ENCODE data around the gene OSTN.
"Not testable (repeated sequence)": the region's sequence is repeated elsewhere in the genome, so short reads cannot be mapped to it uniquely, and the experiment has no call there.

The OSTN gene

DNA sequence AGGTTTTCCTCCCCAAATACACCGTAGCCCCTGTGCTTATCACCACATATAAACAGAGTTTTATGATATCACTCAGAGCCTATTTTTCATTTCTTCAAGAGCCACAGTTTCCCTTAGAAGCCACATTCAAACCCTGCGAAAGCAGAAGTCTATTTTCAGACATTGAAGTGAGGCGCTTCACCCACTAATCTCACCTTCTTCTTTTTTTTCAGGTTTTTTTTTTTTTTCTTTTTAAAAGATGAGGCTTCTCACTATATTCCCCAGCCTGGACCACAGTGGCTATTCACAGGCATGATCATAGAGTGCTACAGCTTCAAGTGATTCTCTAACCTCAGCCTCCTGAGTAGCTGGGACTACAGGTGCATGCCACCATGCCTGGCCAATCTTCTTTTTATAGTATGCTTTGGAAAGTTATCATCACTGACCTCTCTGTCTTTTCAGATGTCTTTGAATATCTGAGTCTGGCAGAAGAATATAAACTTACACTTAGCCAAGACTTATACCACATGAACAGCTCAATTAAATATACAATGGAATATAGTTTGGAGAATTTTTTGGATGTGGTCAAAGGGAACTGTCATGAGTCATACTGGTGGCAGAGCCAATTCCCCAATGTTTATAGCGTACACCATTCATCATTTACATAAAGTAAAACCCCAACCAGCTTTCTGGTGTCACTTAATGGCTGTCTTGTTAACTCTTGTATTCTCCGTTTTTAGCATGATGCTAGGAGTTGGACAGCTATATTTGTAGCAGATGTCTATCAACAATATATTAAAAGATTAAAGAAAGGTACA is 70.4 kb downstream of the OSTN start:
- Histone ChIP-seq H3K27me3 (no peaks in the 10 kb centered on the region), H3K4me1 (peaks cover 0 to 5% (median 0%) of the 10 kb centered on the region in 10 experiments; a peak in 3 of 20 replicates), H3K4me2 (no peak overlapping the region)

DNA sequence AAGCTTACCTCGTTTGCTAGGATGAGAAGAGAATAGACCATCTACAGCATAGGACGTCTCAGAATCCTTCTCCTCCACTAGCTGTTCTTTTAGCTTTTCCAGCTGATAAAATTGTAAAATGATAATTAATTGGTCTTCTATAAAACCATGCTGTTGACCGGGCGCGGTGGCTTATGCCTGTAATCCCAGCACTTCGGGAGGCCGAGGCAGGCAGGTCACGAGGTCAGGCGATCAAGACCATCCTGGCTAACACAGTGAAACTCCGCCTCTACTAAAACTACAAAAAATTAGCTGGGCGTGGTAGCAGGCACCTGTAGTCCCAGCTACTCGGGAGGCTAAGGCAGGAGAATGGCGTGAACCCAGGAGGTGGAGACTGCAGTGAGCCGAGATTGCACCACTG is 76.2 kb downstream of the OSTN start:
- H3K4me1 ChIP-seq, H4K20me1 ChIP-seq, H3K4me2 ChIP-seq, H3K27me3 ChIP-seq, H3K27ac ChIP-seq, H3K9ac ChIP-seq, H3K4me3 ChIP-seq, H3K36me3 ChIP-seq: not testable (repeated sequence)
- peaks cover 0 to 13% (median 0%) of the 10 kb centered on the region in 11 experiments; a peak in 5 of 22 replicates for H3K9me3 ChIP-seq (replicated peaks in 1 of 11)

More for the DNA sequence above, 70.4 kb downstream of the OSTN start:
- Histone ChIP-seq H3K36me3 (no peaks in the 10 kb centered on the region), H3K9ac (no peak overlapping the region), H3K9me3 (replicated peaks in 1 of 11) (peaks cover 0 to 13% (median 0%) of the 10 kb centered on the region in 11 experiments; a peak in 7 of 22 replicates), H3K4me3 (no peak overlapping the region), H3K27ac (no peak overlapping the region), H4K20me1 (no peaks in the 10 kb centered on the region)
- no peak for TF ChIP-seq Cebpa-rat (IDR thresholded peaks at IDR 0.05)

DNA sequence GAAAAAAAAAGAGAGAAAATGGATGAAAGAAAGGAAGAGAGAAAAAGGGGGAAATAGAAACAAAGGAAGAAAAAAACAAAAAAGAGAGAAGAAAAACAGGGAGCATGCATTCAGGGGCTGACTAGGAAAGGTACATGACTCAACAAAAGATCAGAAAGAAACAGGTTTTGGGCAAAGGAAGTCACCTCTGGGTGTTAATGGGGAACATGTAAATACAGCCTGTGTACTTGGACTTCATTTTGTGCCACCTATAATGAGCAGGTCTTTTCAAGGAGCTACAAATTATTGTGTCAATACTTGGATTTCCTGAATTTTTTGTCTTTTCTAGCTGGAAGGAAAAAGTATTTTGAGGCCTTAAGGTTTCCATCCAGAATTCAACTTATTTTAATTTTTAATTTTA is 76.7 kb downstream of the OSTN start:
- Histone ChIP-seq H3K4me1 (no peaks in the 10 kb centered on the region), H3K27ac (no peak overlapping the region), H3K4me3 (no peak overlapping the region), H3K27me3 (no peaks in the 10 kb centered on the region), H3K9ac (no peak overlapping the region), H3K4me2 (no peak overlapping the region), H3K36me3 (no peaks in the 10 kb centered on the region), H3K9me3 (replicated peaks in 1 of 11) (peaks cover 0 to 9% (median 0%) of the 10 kb centered on the region in 11 experiments; a peak in 5 of 22 replicates), H4K20me1 (no peaks in the 10 kb centered on the region)
- TF ChIP-seq Cebpa-rat (IDR thresholded peaks at IDR 0.05): no peak

DNA sequence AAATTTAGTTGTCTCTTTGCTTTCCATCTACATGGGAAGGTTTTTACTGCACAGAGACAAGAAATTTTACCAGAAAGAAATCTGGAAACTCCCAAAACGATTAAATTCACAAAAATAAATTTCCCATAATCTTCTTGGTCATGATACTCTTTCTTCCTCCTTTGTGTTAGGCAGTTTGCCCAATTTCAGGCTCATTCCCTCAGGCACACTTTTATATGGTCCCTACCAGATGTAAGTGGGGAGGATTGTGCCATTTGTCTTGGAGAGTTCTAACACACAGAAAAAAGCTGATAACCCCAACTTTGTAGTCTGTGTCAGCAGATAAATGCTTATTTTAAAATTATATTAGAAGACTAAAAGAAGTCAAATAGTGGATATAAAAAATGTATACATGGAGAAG is 81.1 kb downstream of the OSTN start:
- Histone ChIP-seq H3K9ac (no peak overlapping the region), H3K27ac (no peak overlapping the region), H3K4me3 (no peak overlapping the region), H3K27me3 (no peaks in the 10 kb centered on the region), H3K36me3 (no peaks in the 10 kb centered on the region), H3K4me1 (peaks cover 0 to 7% (median 0%) of the 10 kb centered on the region in 10 experiments; a peak in 8 of 20 replicates), H3K4me2 (no peak overlapping the region), H3K9me3 (replicated peaks in 1 of 11) (no peaks in the 10 kb centered on the region; a peak in 1 of 22 replicates), H4K20me1 (no peaks in the 10 kb centered on the region)
- TF ChIP-seq Cebpa-rat (IDR thresholded peaks at IDR 0.05): no peak

DNA sequence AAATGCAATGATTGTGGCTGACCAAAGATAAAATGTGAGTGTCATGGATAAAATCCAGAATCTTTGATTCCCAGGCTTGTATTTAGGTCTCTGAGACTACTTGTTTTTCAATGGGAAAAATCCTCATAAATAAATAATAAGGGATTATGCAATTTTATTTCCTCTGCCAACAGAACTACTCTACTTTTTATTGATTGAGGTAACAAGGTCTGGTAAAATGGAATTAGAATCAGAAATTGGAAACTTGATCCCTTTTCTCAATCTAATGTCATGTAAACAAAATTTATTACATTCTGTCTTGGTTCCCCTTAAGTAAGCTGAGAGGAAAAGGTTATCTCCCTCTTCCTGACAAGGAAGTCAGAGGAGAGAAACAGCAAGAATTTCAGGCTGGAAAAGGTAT is 81.8 kb downstream of the OSTN start:
- no peaks in the 10 kb centered on the region for H3K36me3 ChIP-seq
- H3K9me3 ChIP-seq (replicated peaks in 1 of 11): peaks cover 0 to 4% (median 0%) of the 10 kb centered on the region in 11 experiments; a peak in 1 of 22 replicates
- H4K20me1 ChIP-seq: no peaks in the 10 kb centered on the region
- H3K4me1 ChIP-seq: peaks cover 0 to 7% (median 0%) of the 10 kb centered on the region in 10 experiments; a peak in 8 of 20 replicates
- no peak overlapping the region for H3K4me2 ChIP-seq
- no peaks in the 10 kb centered on the region for H3K27me3 ChIP-seq
- H3K27ac ChIP-seq: no peak overlapping the region
- H3K4me3 ChIP-seq: no peak overlapping the region
- no peak overlapping the region for H3K9ac ChIP-seq
- no peak for TF ChIP-seq Cebpa-rat (IDR thresholded peaks at IDR 0.05)

DNA sequence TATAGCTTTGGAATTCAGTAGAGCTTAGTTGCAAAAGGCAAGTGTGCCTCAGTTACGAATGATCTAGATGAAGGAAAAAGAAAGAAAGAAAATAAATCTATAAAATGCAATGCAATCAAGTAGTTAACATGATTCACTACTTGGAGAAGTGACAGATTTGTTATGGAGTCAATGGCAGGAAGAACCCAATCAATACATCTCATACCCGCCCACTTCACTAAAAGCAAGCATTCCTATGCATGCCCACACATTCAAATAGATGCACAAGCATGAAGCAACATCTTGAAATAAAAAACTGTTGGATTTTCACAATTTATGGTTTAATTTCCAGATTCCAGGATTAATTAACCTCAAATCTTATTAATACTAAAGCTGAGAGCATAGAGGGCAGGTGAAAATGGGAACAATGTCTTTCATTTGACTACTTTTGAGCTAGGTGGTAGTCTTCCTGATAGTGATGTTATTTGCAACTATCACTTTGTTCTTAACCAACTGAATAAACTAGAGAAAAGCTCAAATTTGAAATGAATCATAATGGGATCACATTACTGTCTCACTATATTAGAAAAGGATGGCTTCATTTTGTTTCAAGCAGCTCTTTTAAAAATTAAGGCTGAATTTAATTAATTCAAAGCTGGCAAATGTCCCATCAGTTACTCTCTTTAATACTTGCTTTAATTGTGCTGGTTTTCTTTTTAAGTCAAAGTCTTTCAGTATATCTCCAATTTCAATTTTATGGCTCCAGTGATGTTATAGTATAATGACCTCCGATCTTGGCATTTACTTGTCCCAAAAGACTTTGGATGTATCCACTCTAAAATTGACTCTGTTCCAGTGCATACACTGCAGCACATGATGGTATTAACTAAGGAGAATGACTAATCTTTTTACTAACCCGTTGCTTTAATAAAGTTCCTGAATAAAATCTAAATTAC is 83.5 kb downstream of the OSTN start:
- H3K27ac ChIP-seq: no peak overlapping the region
- H4K20me1 ChIP-seq: no peaks in the 10 kb centered on the region
- peaks cover 0 to 7% (median 0%) of the 10 kb centered on the region in 10 experiments; a peak in 8 of 20 replicates for H3K4me1 ChIP-seq
- H3K4me2 ChIP-seq: no peak overlapping the region
- peaks cover 0 to 4% (median 0%) of the 10 kb centered on the region in 11 experiments; a peak in 1 of 22 replicates for H3K9me3 ChIP-seq (replicated peaks in 1 of 11)
- no peak for TF ChIP-seq Cebpa-rat (IDR thresholded peaks at IDR 0.05)
- no peak overlapping the region for H3K9ac ChIP-seq
- H3K27me3 ChIP-seq: no peaks in the 10 kb centered on the region
- no peaks in the 10 kb centered on the region for H3K36me3 ChIP-seq
- H3K4me3 ChIP-seq: no peak overlapping the region

DNA sequence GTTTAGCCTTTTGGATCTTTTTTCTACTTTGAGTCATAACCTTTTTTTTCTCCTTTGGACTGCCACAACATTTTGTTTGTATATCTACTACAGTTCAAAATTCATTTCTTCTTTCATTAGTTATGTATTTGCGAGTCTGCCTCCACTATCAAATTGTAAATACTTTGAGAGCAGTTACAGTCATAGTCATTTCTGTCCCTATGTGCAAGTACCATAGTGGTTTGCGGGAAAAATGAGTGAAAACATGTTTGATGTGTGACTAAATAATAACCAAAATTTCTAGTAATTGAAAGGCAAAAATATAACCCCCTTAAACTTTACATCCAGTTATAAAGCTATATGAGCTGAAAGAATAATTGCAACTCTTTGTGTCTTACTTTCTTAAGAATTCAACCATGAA is 84.4 kb downstream of the OSTN start:
- H3K4me1 ChIP-seq: peaks cover 0 to 7% (median 0%) of the 10 kb centered on the region in 10 experiments; a peak in 8 of 20 replicates
- no peak overlapping the region for H3K27ac ChIP-seq
- no peak overlapping the region for H3K4me2 ChIP-seq
- no peak overlapping the region for H3K9ac ChIP-seq
- H3K9me3 ChIP-seq (replicated peaks in 1 of 11): peaks cover 0 to 4% (median 0%) of the 10 kb centered on the region in 11 experiments; a peak in 1 of 22 replicates
- TF ChIP-seq Cebpa-rat (IDR thresholded peaks at IDR 0.05): no peak
- no peaks in the 10 kb centered on the region for H4K20me1 ChIP-seq
- no peak overlapping the region for H3K4me3 ChIP-seq
- H3K36me3 ChIP-seq: no peaks in the 10 kb centered on the region
- H3K27me3 ChIP-seq: no peaks in the 10 kb centered on the region

DNA sequence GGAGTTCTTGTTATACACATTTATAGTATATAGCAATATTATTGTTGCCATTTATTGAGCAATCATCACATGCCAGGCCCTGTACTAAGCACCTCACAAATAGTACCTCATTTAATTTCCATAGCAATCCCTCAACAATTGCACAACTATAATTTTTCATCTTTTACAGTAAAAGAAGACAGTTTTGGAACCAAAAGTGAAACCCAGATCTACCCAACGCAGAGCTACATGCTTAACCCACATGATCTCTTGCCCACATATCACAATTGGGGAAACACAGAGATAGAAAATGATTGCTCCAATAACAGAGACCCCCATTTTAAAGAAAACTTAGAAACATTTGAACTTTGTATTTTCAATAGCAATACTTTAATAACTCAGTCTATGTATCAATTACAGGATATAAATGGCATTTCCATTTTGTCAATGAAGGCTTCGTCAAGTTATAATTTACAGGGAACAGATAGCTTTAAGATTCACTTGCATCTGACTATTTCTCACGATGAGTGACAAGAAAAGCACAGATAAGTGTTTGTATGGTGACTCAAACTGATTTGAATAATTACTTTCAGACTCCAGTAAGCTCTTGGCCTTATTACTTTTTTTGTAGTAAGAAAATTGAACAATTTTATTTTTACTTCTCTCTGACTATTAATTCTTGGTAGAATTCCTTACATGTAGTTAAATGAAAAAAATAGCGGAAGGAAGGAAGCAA is 91.4 kb downstream of the OSTN start:
- H3K27me3 ChIP-seq: no peaks in the 10 kb centered on the region
- no peaks in the 10 kb centered on the region for H3K36me3 ChIP-seq
- H3K4me2 ChIP-seq: peak overlapping the region in 2 of 11 experiments; percentile 9 to 26; a peak in 1 of 22 replicates
- H3K4me1 ChIP-seq: peaks cover 0 to 15% (median 0%) of the 10 kb centered on the region in 10 experiments; a peak in 2 of 20 replicates
- H3K27ac ChIP-seq: no peak overlapping the region
- H3K9ac ChIP-seq: no peak overlapping the region
- H4K20me1 ChIP-seq: no peaks in the 10 kb centered on the region
- TF ChIP-seq Cebpa-rat (IDR thresholded peaks at IDR 0.05): 0 out of 22 replicates have a peak, but pooled peaks of 2 of the 11 experiments have one; percentile 11 to 17
- H3K9me3 ChIP-seq (replicated peaks in 1 of 11): peaks cover 0 to 3% (median 0%) of the 10 kb centered on the region in 11 experiments; a peak in 1 of 22 replicates
- H3K4me3 ChIP-seq: no peak overlapping the region
